ENCODE results near the gene ARAP3.

DNA sequence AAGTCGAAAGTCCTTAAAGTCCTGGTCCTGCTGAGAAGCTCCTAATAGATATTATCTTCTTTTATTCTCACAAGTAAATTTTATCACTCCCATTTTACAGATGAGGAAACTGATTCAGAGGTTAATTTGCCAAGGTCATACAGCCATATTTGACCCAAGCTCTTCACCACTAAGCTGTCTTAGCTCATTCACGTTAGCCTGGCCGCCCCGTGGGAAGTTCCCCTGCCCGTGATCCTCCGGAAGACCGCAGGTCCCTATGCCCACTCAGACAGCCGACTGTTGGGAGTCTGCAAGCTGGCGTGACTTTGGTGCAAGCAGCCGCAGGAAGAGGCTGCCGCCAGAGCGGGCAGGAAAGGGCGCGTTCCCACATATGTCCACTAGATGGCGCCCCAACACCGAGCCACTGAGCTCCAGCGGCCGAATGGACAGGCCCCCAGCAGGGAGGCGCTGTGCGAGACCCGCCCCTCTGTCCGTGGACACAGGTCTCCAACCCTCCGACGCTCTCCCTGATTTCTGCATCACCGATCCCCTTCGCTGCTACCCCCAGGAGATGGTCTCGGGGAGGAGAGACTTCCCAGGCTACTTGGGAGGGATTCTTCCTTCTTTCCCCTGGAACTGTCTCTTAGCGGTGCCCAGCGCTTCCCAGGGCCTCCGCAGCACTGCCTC, 10.0 kb upstream of the ARAP3 start:
- TF ChIP-seq POLR2A (IDR thresholded peaks at IDR 0.05; ENCODE audit: low read depth, low read length) = no peak
- TF ChIP-seq POLR2AphosphoS5 (IDR thresholded peaks at IDR 0.05; ENCODE audit: low read depth, low read length) = no peak
- no peak for TF ChIP-seq SPI1 (IDR thresholded peaks at IDR 0.05; ENCODE audit: low read depth, low read length)
- TF ChIP-seq PAX5 (IDR thresholded peaks at IDR 0.05; ENCODE audit: insufficient read depth, low read length, severe bottlenecking) = no peak
- no peak for TF ChIP-seq POU2F2 (IDR thresholded peaks at IDR 0.05; ENCODE audit: low read depth, low read length)
